Stimulated activated CD8-positive, alpha-beta memory T cell treated with anti-CD3 and anti-CD28 coated beads, Interleukin-7, amount 100 ng/mL, for 1 hour (primary cell): ENCODE results near the gene TRAF3.
"Not testable (repeated sequence)": the region's sequence is repeated elsewhere in the genome, so short reads cannot be mapped to it uniquely, and the experiment has no call there.

ENCODE experiments used
- DNase-seq, 2 donors: peaks; one replicate each; pipeline ENCODE4 v3.0.0-alpha.2; 2020; ENCODE audit warnings: low read depth in 2 of 2

TRAF3 gene

GRCh38 chr14:102806447-102806846, 29.2 kb downstream of the TRAF3 start:
- no peak for DNase-seq

- DNase-seq, result no peak
Measured at GRCh38 chr14:102807013-102807406, 29.8 kb downstream of the TRAF3 start.

GRCh38 chr14:102809870-102810269, 32.6 kb downstream of the TRAF3 start:
- no peak for DNase-seq

GRCh38 chr14:102810523-102810922, 33.3 kb downstream of the TRAF3 start:
- DNase-seq, result no peak

- no peak for DNase-seq
Measured at GRCh38 chr14:102811254-102811963, 34.2 kb downstream of the TRAF3 start.

GRCh38 chr14:102811971-102812370, 34.7 kb downstream of the TRAF3 start:
- DNase-seq, result no peak

GRCh38 chr14:102813691-102814090, 36.4 kb downstream of the TRAF3 start:
- no peak for DNase-seq

GRCh38 chr14:102817318-102817717, 40.1 kb downstream of the TRAF3 start:
- DNase-seq, result no peak

- DNase-seq, result no peak
Measured at GRCh38 chr14:102817942-102818940, 41.0 kb downstream of the TRAF3 start.

GRCh38 chr14:102819176-102819628, 42.0 kb downstream of the TRAF3 start:
- no peak for DNase-seq

- no peak for DNase-seq
Measured at GRCh38 chr14:102819747-102820330, 42.6 kb downstream of the TRAF3 start.

GRCh38 chr14:102821252-102821651, 44.0 kb downstream of the TRAF3 start:
- no peak for DNase-seq

GRCh38 chr14:102822311-102822863, 45.1 kb downstream of the TRAF3 start:
- no peak for DNase-seq

GRCh38 chr14:102822887-102823286, 45.6 kb downstream of the TRAF3 start:
- not testable (repeated sequence) for DNase-seq

GRCh38 chr14:102823546-102823945, 46.3 kb downstream of the TRAF3 start:
- DNase-seq, result no peak

GRCh38 chr14:102824832-102825231, 47.6 kb downstream of the TRAF3 start:
- DNase-seq, result no peak

- no peak for DNase-seq
Measured at GRCh38 chr14:102825307-102826095, 48.3 kb downstream of the TRAF3 start.

GRCh38 chr14:102826161-102826560, 48.9 kb downstream of the TRAF3 start:
- no peak for DNase-seq

GRCh38 chr14:102826751-102827675, 49.8 kb downstream of the TRAF3 start:
- no peak for DNase-seq

- no peak for DNase-seq
Measured at GRCh38 chr14:102827716-102828115, 50.5 kb downstream of the TRAF3 start.
